Kidney tubule cell (primary cell): Measurements from ENCODE around the gene DCDC2B.

ENCODE experiments used
- DNase-seq: peaks from one replicate; pipeline ENCODE4 v3.0.0-alpha.2; 2018; ENCODE audit warnings: low spot score

Gene DCDC2B

DNA sequence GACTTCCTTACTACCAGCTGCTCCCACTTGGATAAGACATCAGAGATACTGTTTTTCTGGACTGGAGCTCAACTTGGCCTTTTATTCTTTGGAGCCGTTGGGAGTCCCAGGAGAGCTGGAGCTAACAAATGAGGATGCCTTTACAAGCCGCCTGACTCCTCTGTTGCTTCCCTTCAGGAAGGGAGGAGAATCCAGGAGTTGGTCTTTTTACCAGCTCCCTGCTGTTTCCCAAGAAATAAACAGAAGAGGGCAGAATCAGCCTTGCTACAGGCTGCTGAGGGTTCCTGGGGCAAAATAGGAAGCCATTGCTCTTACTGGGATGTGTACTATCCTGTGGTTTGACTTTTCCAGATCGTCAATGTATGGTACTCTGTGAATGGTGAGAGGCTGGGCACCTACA lies 14.8 kb downstream of the DCDC2B start:
- DNase-seq, result no peak

DNA sequence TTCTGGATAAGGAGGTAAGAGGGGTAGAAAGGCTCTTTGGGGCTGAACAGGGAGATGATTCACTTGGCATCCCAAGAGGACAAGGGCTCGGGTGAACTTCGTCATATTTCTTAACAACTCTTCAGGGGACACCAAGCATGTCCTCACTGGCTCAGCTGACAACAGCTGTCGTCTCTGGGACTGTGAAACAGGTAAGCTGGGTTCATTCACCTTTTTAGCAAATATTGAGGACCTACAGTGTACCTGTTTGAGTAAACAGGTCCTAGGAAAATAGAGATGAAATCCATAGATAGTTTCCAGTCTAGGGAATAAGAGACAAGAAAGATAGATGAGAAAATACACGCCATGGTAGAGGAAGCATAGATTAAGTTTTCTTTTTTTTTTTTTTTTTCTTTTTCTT lies 15.4 kb downstream of the DCDC2B start:
- no peak for DNase-seq

DNA sequence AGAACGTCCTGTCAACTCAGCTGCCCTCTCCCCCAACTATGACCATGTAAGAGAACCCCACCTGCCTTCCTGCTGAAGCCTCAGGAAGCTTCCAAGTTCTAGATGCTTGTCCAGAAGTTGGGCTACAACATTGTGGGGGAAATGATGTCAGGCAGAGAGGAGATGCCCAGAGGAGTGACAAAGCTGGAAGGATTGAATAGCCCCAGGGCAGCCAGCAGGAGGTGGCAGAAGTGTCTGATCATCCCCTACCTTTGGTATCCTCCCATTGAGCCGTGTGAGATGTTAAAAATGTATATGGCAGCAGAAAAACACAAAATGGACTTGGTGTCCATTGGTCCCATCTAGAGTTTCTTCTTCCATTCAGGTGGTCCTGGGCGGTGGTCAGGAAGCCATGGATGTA lies 19.9 kb downstream of the DCDC2B start:
- no peak for DNase-seq

DNA sequence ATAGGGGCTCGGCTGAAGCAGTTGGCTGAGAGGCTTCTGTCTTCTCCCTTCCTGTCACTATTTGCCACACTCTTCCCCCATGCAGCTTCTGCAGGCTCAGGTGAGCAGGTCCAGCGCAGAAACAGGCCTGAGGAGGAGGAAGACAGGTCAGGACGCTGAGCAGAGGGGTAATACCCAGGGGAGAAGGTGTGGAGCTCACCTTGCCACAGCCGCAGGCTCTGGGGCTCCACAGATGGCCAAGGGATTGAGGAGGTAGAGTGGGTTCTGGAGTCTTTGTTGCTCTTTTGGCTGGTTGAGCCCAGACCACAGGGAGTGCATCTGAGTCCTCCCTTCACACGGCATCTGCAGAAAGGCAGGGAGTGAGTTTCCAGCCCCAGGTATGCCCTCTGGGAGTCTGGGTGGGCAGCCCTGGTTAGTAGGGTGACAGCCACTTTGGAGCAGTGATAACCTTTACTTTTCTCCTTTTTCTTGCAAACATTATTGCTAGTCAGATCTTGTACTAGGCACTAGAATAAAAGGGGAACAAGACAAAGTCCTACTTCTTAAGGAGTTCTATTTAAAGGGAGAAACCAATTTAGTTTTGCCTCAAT lies 23.0 kb downstream of the DCDC2B start:
- DNase-seq, result no peak

DNA sequence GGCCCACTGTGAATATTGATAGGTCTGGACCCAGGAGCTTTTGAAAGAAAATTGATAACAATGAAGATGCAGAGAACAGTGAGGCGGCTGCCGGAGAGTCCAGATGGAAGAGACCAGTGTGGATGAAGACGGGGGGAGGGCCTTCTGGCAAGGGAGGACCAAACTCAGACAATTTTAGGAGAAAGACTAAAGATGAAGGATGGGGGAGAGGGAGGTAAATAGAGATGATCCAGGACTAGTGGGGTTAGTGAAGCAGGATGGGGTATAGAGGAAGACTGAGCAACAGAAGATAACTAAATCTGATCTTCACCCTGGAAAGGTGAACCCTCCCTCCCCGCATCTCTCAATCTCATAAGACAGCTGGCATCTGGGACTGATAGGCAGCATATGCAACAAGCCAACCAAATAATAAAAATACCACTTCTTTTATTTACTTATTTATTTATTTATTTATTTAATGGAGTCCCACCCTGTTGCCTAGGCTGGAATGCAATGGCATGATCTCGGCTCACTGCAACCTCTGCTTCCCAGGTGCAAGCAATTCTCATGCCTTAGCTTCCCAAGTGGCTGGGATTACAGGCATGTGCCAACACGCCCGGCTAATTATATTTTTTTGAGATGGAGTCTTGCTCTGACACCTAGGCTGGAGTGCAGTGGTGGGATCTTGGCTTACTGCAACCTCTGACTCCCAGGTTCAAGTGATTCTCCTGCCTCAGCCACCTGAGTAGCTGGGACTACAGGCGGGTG lies 23.8 kb downstream of the DCDC2B start:
- DNase-seq, result no peak

DNA sequence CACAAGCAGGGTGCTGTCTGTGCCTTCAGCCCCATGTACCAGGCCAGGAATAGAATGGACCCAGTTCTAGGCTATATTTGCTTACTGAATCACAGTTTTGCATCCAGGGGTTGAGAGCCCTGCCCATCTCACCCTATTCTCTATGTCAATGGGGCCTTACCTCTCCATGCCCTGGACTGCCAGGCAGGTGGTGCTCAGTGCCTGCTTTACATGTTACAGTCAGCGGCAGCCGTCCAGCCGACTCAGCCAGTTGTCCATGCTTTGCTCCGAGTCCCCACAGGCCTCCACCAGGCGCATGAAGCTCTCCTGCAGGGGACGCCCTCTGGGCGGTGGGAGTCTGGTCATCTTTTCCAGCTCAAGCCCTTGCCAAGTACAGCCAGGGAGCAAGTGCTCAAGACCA lies 25.9 kb downstream of the DCDC2B start:
- no peak for DNase-seq

DNA sequence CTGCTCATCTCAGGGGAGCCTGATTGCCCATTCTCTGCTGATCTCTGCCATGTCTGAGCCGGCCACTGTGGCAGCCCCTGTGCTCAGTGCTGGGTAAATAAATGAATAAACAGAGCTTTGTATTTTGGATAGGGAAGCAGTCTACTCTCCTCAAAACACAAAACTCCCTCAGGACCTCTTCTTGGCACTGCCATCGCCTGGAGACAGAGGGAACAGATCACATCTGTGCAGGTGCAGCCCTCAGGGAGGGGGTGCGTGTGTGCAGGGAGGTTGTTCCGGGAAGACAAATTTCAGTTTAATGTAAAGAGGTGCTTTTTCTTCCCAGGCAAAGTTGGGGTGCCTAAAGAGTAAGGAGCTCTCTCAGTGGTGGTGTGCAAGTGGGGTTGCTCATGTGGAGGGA lies 30.4 kb downstream of the DCDC2B start:
- DNase-seq, result no peak

DNA sequence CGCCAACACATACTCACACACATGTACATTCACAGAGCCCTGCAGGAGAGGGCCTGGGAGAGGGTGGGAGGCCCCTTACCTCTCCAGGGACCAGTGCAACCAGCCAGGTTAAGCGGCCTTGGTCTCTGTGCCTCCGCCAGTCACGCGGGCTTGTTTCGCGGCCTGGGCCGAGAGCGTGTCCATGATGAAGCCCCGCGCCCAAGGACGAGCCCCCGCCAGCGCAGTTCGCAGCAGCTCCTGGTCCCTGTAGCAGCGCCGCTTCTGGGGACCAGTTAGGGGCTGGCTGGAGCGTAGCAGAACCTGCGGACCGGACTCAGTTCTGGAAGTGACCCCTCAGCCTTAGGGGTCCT lies 30.9 kb downstream of the DCDC2B start:
- no peak for DNase-seq

DNA sequence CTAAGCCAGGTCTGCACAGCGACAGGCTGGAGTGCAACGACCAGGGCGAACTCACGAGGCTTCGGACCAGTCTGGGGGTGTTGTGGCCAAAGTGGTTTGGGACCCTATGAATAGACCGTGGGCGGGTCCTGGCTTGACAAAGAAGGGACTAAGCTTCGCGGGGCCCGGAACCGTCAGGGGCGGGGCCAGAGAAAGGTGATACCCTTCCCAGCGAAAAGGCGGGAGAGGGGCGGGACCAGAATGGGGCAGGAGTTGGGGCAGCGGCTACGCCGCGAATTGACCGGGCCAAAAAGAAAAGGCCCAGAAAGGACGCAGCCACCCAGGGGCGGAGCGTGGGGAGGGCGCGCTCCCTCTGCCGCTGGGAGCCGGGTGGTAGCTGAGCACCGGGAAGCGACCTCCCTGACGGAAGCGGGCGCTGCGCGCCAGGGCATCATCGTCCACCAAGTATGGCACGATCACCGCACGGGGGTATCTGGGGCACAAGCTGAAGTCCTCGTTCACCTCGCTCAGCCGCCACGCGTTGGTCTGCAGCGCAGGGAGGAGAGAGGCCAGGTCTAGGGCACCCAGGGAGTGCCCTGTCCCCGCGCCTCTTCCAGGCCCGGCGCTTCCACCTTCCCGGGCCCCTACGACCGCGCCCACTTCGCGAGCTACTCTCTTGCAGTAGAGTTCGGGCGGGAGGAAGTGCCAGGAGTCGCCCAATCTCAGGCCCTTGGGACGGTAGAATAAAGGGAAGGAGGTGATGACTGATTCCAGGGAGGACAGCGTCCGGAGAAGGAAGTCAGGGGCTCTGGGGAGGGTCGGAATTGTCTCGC lies 31.5 kb downstream of the DCDC2B start:
- DNase-seq, result peak; percentile 83

DNA sequence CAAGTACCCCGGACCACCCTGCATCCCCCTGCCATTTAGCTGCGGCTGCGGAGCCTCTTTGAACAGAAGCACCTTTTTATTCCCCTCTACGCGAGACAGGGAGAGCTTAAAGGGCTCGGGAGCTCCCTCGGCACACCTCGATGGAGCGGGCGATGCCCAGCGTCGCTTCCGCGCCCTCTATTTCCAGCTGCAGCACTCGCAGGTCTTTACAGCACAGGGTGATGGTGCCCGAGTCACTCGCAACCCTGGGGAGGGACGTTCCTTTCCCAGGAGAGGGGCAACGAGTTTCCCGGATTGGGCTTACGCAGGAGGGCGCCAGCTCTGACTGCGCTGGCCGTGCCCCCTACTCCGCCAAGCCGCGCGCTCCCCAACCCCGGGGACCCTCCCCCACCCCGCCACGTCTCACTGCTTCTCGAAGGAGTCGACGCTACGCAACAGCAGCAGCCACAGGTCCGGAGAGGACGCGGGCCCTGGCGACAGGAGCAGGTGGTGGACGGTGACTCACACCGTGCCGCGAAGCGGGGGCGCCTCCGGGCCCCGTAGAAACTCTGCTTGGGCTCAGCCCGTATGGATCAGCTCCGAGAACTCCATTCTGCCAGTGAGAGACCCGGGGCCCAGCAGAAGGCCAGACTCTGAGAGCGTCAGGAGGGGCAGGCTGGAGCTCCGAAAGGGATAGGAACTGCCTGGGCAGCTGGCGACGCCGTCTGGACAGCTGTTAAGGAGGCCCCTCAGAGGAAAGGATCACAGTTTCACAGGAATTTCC lies 32.3 kb downstream of the DCDC2B start:
- peak; percentile 83 for DNase-seq

DNA sequence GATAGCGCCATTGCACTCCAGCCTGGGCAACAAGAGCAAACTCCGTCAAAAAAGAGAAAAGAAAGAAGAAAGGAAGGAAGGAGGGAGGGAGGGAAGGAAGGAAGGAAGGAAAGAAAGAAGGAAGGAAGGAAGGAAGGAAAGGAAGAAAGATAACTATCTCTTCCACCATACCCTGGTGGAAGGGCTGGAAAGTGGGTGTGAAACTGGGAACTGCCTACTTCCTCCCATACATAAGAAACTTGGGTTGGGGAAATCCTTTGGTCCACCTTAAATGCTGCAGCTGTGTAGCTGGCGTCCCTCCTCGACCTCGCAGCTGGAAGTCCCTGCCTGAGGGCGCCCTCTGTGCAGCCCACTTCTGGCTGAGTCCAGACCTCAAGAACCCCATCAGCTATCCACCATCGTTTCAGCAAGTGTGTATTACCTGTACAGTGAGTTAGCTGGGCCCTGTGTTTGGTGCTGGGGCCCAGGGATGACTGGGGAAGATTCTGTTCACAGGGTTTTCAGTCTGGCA lies 33.5 kb downstream of the DCDC2B start:
- DNase-seq, result no peak

DNA sequence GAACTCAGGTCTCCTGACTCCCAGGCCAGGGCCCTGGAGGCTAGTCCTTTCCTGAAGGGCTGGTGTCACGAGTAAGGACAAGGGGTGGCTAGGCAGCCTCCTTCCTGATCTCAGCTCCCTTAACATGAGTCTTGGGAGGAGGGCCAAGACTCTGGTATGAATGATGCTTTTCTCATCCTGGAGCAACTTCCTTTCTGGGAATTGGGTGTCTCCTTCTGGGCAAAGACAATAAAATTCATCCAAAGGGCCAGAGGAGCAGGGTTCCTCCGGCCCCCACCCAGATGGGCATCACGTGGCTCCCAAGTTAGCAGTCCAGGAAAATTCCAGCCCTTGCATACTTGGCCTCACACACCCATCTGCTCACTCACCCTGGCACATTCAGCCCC lies 38.0 kb downstream of the DCDC2B start, which contains the start of gene FAM167B:
Gene FAM167B, plus strand, starts transcription at position 335 of the 386 bp plus-strand sequence. CDS start 200 bp downstream, outside the sequence.
- DNase-seq, result peak; percentile 33

DNA sequence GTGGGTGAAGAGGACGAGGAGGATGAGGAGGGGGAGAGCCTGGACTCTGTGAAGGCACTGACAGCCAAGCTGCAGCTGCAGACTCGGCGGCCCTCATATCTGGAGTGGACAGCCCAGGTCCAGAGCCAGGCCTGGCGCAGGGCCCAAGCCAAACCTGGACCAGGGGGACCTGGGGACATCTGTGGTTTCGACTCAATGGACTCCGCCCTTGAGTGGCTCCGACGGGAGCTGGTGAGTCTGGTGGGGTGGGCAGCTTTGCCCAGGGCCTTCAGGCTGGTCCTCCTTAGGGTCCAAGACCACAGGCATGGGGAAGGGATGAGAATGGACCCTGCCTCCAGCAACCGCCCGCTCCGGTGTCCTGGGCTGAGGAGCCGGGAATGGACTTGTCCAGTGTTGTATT lies 38.6 kb downstream of the DCDC2B start:
- no peak for DNase-seq

DNA sequence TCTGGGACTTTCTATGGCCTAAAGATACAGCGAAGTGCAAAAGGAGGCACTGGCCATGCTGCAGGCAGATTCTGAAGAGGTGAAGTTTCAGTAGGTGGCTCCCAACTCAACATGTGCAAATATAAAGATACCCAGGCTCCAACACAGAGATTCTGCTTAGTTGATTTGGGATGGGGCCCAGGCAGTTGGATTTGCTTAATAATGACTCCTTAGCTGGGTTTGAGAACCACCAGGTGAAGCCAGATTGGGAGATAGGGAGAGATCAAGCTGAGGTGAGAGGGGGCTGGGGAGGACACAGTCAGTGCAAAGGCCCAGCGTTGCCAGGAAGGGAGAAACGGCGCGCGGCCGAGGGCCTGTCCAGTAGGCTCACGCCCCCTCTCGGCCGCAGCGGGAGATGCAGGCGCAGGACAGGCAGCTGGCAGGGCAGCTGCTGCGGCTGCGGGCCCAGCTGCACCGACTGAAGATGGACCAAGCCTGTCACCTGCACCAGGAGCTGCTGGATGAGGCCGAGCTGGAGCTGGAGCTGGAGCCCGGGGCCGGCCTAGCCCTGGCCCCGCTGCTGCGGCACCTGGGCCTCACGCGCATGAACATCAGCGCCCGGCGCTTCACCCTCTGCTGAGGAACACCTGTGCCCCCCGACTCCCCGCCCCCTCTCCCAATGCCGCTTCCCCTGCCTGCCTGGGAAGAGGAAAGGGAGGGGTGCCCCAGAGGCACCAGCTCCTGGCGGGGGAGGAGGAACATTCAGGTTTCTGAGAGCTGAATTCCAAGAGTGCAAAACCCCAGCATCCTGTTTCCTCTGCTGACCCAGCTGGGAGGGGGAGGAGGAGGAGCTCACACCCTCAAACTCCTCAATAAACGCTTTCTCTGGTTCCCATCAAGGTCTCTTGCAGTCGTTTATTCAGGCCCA lies 39.3 kb downstream of the DCDC2B start:
- DNase-seq, result peak; percentile 82

DNA sequence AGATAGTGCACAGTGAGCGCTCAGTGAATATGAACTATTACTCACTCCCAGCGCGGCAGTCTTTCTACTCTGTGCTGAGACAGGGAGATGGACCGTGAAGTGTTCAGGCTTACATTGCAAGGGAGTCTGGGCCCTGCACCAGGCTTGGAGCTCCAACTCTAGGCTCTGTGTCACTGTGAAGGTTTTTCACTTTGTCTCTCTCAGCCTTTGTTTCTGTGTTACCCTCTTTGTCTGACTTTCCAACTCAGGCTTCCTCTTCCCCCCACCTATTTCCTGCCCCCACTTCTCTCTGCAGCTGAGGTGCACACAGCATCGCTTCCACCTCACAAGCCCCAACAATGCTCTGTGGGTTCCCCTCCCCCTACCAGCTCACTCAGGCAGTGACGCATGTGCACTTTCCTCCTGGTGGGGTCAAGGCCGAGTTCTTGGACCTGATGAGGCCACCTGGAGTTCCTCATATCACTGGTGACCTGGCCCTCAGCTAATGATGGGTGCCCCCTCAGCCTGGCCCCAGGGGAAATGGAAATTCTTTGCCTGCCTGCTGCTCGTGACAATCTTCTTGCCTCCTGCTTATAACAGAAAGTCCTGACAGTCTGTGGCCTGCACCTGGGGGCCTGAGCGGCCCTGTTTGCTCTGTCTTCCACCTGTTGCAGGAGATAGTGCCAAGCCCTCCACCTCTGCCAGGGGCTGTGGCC lies 41.1 kb downstream of the DCDC2B start:
- DNase-seq, result peak; percentile 76

DNA sequence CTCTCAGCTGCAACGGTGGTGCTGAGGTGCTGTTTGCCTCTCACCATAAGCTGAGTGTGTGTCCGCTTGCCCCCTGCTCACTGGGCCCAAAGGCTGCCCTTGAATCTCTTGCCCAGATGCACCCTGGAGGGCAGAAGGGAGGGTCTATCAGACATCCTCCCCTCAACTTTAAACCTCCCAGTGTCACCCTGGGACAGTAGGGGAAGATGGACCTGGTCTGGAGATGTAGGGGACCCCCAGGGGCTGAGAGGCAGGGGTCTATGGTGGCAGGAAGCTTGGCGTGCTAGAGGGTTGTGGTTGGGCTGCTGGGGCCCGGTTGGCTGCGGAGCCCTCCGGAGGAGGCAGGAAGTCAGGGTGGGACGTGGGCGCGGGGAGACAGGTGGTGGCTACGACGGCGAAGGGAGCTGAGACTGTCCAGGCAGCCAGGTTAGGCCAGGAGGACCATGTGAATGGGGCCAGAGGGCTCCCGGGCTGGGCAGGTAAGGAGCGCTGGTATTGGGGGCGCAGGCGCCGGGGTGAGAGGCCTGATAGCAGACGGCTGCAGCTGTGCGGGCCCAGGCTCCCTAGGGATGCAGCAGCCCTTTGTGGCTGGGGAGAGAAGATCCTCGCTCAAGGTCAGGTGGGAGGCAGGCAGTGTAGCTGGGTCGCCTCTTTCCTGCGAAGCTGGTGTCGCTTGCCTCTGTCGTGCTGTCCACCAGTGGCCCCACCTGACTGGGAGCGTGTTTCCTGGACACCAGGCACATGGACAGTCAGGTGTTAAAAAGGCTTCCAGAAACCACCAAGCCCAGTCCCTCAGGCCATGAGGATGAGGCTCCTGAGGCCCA lies 42.2 kb downstream of the DCDC2B start, which contains the start of gene LCK:
Gene LCK, plus strand, starts transcription at position 373 of the 824 bp plus-strand sequence. CDS start 23,065 bp downstream, outside the sequence.
- no peak for DNase-seq

DNA sequence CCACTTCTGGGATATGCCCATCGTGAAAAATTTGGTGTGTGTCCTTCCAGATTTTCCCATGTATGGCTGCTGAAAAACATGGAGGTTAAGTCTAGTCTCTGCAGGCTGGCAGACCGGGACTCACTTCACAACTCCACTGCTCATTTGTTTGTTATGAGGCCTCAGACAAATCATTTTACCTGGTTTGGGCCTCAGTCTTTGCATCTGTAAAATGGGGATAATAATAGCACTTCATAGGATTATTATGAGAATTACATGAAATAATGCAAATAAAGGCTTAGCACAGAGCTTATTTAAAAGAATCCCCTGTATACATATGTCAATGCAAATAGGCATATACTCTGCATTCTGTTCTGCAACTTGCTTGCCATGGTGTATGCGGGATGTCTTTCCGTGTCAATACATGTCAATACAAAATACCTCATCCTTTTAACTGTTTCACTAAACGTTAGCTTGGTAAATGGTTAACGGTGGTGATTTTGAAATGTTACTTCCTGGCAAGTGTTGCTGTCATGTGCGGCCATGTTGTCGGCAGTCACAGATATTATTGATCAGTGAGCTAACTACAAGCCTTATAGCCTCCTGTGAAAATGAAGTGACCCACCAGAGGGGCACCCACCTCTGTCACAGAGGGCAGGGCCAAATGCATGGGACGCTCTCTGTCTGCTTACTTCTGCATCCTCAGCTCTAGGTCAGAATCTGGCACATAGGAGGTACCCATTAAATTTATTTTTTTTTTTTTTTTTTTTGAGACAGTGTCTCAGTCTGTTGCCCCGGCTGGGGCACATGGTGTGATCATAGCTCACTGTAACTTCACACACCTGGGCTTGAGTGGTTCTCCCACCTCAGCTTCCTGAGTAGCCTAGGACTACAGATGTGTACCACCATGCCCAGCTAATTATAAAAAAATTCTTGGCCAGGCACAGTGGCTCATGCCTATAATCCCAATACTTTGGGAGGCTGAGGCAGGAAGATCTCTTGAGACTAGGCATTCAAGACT lies 46.5 kb downstream of the DCDC2B start:
- DNase-seq, result no peak
